Gastrocnemius medialis (tissue), 4 donors: Measurements from ENCODE around the gene ASB13.

Experiments
- CTCF ChIP-seq, 5 experiments: fragments of 450-650 bp in 3 of 5; fragments of 200-600 bp in 2 of 5; sonication (generic) in 2 of 5; IDR thresholded peaks in 4 of 5; conservative IDR thresholded peaks in 1 of 5; 1 replicate in 4 of 5; 2 replicates in 1 of 5; pipeline ENCODE4 v1.5.1; 2016 to 2019; ENCODE audit warnings: antibody characterized with exemption in 5 of 5, mild to moderate bottlenecking in 3 of 5, moderate library complexity in 3 of 5
- POLR2A ChIP-seq, 2 donors: fragments of 450-650 bp; IDR thresholded peaks; one replicate each; pipeline ENCODE4 v1.6.1; 2017; ENCODE audit warnings: antibody characterized with exemption in 2 of 2, mild to moderate bottlenecking in 2 of 2, moderate library complexity in 2 of 2

- TF ChIP-seq CTCF (IDR thresholded peaks at IDR 0.05 in 4 of 5, conservative IDR thresholded peaks at IDR 0.05 in 1 of 5): no peak
- TF ChIP-seq POLR2A (IDR thresholded peaks at IDR 0.05): no peak
These were observed 74.3 kb downstream of the ASB13 start for GRCh38 chr10:5592070-5592469.
